Suppressor macrophage (primary cell): Measurements from ENCODE around the gene SMAD3.
"Not testable (repeated sequence)": the region's sequence is repeated elsewhere in the genome, so short reads cannot be mapped to it uniquely, and the experiment has no call there.

ENCODE experiments used
- DNase-seq, 4 experiments: peaks; one replicate each; pipeline ENCODE4 v3.0.0-alpha.2; 2020 to 2022

The SMAD3 gene

DNA sequence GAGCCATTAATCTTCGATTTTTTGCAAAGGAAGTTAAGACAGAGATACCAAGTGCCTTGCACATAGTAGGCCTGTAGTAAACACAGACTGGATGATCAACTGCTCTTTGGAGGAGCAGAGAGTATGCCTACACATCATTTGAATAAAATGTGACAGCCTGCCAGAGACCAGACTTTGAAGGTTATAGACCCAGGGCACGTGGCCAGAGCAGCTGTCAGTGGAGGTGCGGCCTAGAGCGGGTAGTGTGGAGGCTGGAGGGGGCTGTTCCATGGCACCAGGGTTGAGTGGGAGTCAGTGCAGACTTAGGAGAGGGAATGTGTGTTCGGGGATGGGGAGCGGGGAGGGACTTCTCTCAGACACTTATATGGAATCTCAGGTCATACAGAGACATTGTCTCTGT, 80.8 kb downstream of the SMAD3 start:
- peak in 1 of 4 experiments; percentile 20 for DNase-seq

GRCh38 chr15:67146875-67147381, 81.5 kb downstream of the SMAD3 start:
- peak; percentile 62 to 84 (median 75) for DNase-seq

DNA sequence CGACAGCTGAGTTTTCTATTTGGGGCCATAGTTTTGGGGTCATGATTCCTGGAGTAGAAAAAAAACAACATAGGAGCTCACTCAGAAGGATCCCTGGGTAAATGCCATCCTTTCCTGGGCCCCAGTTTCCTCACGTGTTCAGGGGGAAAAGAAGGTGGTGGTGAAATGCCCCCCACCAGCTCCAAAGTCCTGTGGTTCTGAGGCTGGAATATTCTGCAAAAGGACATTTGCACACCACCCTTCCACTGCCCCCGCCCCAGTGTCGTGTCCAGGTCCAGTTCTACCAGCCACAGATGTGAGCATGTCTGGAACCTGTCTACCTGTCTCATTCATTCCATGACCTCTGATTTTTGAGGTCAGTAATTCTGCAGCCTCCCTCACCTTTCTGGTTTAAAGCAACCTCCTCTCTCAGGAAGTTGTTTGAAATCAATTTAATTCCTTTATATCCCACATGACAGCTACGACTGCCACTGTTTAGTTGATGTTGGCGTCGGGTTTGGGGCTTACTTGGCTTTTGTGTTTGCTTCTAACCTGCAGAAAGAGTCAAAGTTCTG, 82.1 kb downstream of the SMAD3 start:
- no peak for DNase-seq

GRCh38 chr15:67148196-67148701, 82.8 kb downstream of the SMAD3 start:
- DNase-seq = peak; percentile 76 to 92 (median 82)

GRCh38 chr15:67149068-67149772, 83.8 kb downstream of the SMAD3 start:
- no peak for DNase-seq

GRCh38 chr15:67149773-67150022, 84.3 kb downstream of the SMAD3 start:
- no peak for DNase-seq

DNA sequence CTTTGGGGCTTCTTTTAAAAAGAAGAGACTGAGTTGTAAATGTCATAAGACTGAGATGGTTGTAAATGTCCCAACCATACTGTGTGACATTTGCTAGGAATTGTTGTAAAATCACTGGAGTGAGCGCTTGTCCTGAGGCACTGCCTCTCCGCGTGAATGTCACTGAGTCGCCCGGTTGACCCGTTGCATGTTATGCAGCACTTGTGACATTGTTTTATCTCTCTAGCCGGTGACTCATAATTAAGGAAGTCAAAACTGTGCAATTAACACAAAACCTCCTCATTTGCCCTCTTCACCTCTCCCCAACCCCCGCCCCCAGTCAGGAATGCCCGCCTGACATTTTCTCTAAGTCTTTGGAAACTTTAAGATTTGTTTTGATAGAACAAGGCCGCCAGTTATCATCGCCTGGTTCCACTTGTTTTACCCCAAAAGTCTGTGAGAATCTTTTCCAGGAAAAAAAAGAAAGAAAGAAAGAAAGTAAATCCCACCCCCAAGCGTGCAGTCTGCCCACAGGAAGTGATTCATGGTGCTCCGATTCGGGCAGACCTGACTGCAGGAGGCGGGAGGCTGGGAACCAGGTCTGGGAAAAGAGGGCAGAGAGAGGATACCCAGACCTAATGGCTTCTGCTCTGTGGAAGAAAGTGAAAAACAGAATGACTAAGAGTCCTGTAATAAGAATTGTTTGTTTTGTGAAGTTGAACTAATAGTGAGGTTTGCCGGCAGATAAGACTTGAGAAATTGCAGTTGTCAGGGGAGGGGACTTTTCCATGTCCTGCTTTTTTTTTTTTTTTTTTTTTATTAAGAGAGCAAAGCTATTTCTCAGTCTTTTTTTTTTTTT, 84.8 kb downstream of the SMAD3 start:
- DNase-seq = peak; percentile 83 to 95 (median 84)

DNA sequence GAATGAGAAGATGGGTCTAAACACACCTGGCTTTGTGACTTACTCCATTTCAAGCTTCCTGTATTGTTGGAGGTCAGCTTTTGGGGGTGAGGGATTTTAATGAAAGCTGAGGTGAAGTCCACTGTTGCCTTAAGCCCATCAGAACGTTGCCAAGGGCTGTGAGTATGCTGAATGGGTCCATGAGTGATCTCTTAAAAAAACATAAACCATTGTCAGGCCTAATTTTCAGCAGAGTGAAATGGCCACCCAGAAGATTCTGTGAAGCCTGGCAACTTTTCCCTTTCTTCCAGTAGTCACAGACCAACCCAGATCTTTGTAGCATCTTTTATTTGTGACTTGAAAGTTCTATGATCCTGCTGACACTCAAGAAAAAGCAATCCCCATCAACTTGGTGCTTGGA, 87.0 kb downstream of the SMAD3 start:
- no peak for DNase-seq

DNA sequence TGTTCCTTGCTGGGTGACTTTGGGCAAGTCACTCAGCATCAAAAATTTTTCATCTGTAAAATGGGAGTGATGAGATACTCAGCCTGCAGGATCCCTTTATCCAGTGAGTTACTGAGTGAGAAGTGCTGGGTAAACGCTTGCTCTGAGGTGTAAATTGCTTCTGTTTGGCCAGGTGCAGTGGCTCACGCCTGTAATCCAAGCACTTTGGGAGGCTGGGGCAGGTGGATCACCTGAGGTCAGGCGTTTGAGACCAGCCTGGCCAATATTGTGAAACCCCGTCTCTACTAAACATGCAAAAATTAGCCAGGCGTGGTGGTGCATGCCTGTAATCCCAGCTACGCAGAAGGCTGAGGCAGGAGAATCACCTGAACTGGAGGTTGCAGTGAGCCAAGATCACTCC, 87.6 kb downstream of the SMAD3 start:
- DNase-seq = not testable (repeated sequence)

DNA sequence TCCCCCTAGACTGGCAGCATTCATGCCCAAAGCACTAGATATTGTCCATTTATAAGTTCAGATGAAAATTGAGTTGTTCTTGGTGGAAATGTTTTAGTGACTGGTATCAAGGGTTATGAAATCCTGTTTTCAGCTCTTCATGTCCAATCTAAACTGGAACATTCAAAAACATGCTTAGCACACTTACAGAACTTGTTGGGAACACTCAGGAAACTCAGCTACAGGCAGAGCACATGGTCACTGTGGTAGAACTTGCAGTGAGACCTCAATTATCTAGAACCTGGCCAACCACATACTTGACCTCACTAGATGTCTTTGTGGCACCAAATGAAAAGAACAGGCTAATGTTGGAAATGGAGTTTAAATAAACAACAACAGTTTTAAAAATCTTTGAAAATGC, 88.8 kb downstream of the SMAD3 start:
- no peak for DNase-seq

- DNase-seq = no peak
Measured at GRCh38 chr15:67156426-67156825, 91.0 kb downstream of the SMAD3 start.

- no peak for DNase-seq
Measured at GRCh38 chr15:67156834-67157233, 91.4 kb downstream of the SMAD3 start.

- no peak for DNase-seq
Measured at GRCh38 chr15:67157521-67158252, 92.3 kb downstream of the SMAD3 start.

- DNase-seq = no peak
Measured at GRCh38 chr15:67158367-67158766, 93.0 kb downstream of the SMAD3 start.

DNA sequence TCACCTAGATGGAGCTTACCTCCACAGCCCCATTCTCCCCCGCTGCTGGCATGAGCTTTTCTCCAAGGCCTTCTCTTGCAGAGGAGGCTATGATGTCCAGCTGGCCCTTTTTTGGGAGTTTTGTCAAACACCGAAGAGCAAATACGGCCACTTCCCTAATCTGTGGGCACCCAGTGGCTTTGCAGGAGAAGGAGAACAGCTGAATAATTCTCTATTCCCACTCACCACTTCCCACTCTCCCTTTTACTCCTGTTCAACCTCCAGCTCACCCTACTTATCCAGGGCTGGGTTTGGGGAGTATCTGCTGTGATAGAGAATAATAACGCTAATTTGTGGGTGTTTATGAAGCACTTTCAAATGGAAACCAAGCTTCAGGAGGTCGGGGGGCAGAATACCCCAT, 96.0 kb downstream of the SMAD3 start:
- peak; percentile 45 to 76 (median 68) for DNase-seq

GRCh38 chr15:67161881-67162280, 96.5 kb downstream of the SMAD3 start:
- DNase-seq = no peak

DNA sequence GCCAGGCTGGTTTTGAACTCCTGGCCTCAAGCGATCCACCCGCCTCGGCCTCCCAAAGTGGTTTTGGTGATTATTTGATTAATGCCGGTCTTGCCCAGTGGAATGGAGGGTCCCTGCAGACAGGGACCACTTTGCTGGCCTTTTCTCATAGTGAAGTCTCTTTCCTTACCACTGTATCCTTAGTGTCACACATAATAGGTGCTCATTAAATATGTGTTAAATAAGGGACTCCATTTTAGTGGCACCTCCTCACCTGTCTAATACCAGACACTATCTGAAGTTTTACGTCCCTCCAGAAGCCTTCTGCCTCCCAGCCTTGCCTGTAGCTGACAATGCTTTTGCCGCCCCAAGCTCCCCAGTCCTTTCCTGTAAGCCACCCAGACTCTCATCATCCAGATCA, 97.8 kb downstream of the SMAD3 start:
- DNase-seq = no peak

GRCh38 chr15:67164401-67164791, 99.0 kb downstream of the SMAD3 start:
- no peak for DNase-seq

- DNase-seq = no peak
Measured at GRCh38 chr15:67164811-67165253, 99.4 kb downstream of the SMAD3 start.

DNA sequence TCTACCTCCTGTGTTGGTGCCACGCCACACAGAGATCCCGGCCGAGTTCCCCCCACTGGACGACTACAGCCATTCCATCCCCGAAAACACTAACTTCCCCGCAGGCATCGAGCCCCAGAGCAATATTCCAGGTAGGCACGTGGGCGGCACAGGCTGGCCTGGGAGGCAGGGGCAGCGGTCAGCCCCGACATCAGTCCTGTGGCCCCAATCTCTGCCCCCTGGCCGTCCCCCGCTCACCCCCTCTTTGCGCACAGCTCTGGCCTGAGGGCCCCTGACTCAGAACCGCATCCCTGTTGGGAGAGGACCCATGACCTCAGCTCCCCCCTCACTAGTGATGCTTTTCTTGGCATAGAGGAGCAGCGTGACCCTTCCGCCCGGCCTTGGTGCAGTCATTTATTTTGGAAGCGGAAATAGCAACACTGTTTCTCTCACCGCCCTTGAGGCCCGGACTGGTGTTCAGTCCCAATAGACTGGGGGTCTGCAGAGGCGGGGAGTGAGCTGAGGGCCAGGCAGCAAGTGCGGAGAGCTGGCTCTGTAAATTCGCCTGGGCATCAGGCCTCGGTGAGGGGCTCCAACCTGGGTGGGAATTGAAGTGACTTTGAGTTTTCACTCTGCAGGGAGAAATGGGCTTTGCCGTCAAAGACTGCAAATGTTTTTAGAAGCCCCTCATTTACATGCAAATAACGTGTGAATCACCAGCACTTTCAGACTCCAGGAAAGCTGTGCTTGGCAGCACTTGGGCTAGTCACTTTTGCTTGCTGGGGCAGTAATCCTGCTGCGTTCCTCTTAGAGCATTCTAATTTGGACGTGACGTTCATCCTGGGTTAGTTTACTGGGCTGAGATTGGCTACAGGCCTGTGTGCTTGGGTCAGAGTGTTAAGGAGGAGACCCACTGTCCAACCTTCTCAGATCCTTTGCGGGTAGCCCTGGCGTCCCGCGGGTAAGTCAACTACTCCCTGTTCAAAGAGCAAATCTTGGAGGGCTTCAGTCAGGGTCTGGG, 100.2 kb downstream of the SMAD3 start:
- no peak for DNase-seq

GRCh38 chr15:67166280-67167009, 101.0 kb downstream of the SMAD3 start:
- no peak for DNase-seq
